ENCODE results near the gene TRIM45.

- no peak for TF ChIP-seq GATA2 (IDR thresholded peaks at IDR 0.05; ENCODE audit: low read depth, low read length)
- TF ChIP-seq GATA3 (IDR thresholded peaks at IDR 0.05; ENCODE audit: low read depth, low read length), result no peak
Measured at GRCh38 chr1:117061986-117062415, 59.5 kb downstream of the TRIM45 start.
